ENCODE measurements around the gene MLXIP.

Gene MLXIP

GRCh38 chr12:122045262-122045661 is 33.3 kb upstream of the MLXIP start:
- Histone ChIP-seq H3K9ac (ENCODE audit: low read depth, low read length, poor library complexity, severe bottlenecking) (no peak overlapping the region), H3K27me3 (ENCODE audit: insufficient read depth, low read length, poor library complexity, severe bottlenecking) (no peaks in the 10 kb centered on the region), H2AFZ (ENCODE audit: low read length) (no peak overlapping the region), H3K36me3 (ENCODE audit: insufficient read depth, low read length) (peaks cover 55% of the 10 kb centered on the region; the same call in 1 of the 2 replicates), H3K9me2 (replicated peaks; ENCODE audit: low read depth, low read length) (no peaks in the 10 kb centered on the region), H3K4me1 (ENCODE audit: insufficient read depth, low read length, poor library complexity, severe bottlenecking) (no peaks in the 10 kb centered on the region), H3F3A (ENCODE audit: low read depth) (no peaks in the 10 kb centered on the region), H3K9me3 (ENCODE audit: insufficient read depth, low read depth, low read length) (no peaks in the 10 kb centered on the region), H3K4me3 (ENCODE audit: low read length, poor library complexity, severe bottlenecking) (no peak overlapping the region), H3K79me2 (ENCODE audit: insufficient read depth, low read length) (no peaks in the 10 kb centered on the region), H4K20me1 (ENCODE audit: insufficient read depth, low read length, poor library complexity, severe bottlenecking) (no peaks in the 10 kb centered on the region), H3K4me2 (ENCODE audit: low read depth, low read length, poor library complexity, severe bottlenecking) (no peak overlapping the region)
- no peak for TF ChIP-seq CTCF (conservative IDR thresholded peaks at IDR 0.05; ENCODE audit: low read length)
- no peak for TF ChIP-seq EZH2phosphoT487 (IDR thresholded peaks at IDR 0.05; ENCODE audit: borderline replicate concordance)

- no peaks in the 10 kb centered on the region for H3F3A ChIP-seq (ENCODE audit: low read depth)
- no peak overlapping the region for H2AFZ ChIP-seq (ENCODE audit: low read length)
- H3K4me3 ChIP-seq (ENCODE audit: low read length, poor library complexity, severe bottlenecking), result no peak overlapping the region
- H3K27me3 ChIP-seq (ENCODE audit: insufficient read depth, low read length, poor library complexity, severe bottlenecking), result no peaks in the 10 kb centered on the region
- no peaks in the 10 kb centered on the region for H3K4me1 ChIP-seq (ENCODE audit: insufficient read depth, low read length, poor library complexity, severe bottlenecking)
- no peak overlapping the region for H3K4me2 ChIP-seq (ENCODE audit: low read depth, low read length, poor library complexity, severe bottlenecking)
- H3K36me3 ChIP-seq (ENCODE audit: insufficient read depth, low read length), result peaks cover 54% of the 10 kb centered on the region; the same call in 1 of the 2 replicates
- H3K9ac ChIP-seq (ENCODE audit: low read depth, low read length, poor library complexity, severe bottlenecking), result no peak overlapping the region
- no peaks in the 10 kb centered on the region for H3K9me2 ChIP-seq (replicated peaks; ENCODE audit: low read depth, low read length)
- H3K9me3 ChIP-seq (ENCODE audit: insufficient read depth, low read depth, low read length), result no peaks in the 10 kb centered on the region
- no peaks in the 10 kb centered on the region for H4K20me1 ChIP-seq (ENCODE audit: insufficient read depth, low read length, poor library complexity, severe bottlenecking)
- no peak for TF ChIP-seq EZH2phosphoT487 (IDR thresholded peaks at IDR 0.05; ENCODE audit: borderline replicate concordance)
- TF ChIP-seq CTCF (conservative IDR thresholded peaks at IDR 0.05; ENCODE audit: low read length), result no peak
- no peaks in the 10 kb centered on the region for H3K79me2 ChIP-seq (ENCODE audit: insufficient read depth, low read length)
Observed at GRCh38 chr12:122046145-122046544, 32.4 kb upstream of the MLXIP start.

GRCh38 chr12:122048151-122048550 is 30.4 kb upstream of the MLXIP start:
- H3K36me3 ChIP-seq (ENCODE audit: insufficient read depth, low read length), result peaks cover 43% of the 10 kb centered on the region; the same call in 1 of the 2 replicates

More at GRCh38 chr12:122048151-122048550, 30.4 kb upstream of the MLXIP start:
- H4K20me1 ChIP-seq (ENCODE audit: insufficient read depth, low read length, poor library complexity, severe bottlenecking), result no peaks in the 10 kb centered on the region
- H2AFZ ChIP-seq (ENCODE audit: low read length), result no peak overlapping the region
- no peak overlapping the region for H3K9ac ChIP-seq (ENCODE audit: low read depth, low read length, poor library complexity, severe bottlenecking)
- H3K79me2 ChIP-seq (ENCODE audit: insufficient read depth, low read length), result no peaks in the 10 kb centered on the region
- no peaks in the 10 kb centered on the region for H3K27me3 ChIP-seq (ENCODE audit: insufficient read depth, low read length, poor library complexity, severe bottlenecking)
- TF ChIP-seq CTCF (conservative IDR thresholded peaks at IDR 0.05; ENCODE audit: low read length), result no peak
- no peak overlapping the region for H3K4me3 ChIP-seq (ENCODE audit: low read length, poor library complexity, severe bottlenecking)
- no peaks in the 10 kb centered on the region for H3F3A ChIP-seq (ENCODE audit: low read depth)
- no peaks in the 10 kb centered on the region for H3K9me3 ChIP-seq (ENCODE audit: insufficient read depth, low read depth, low read length)
- no peaks in the 10 kb centered on the region for H3K4me1 ChIP-seq (ENCODE audit: insufficient read depth, low read length, poor library complexity, severe bottlenecking)
- H3K9me2 ChIP-seq (replicated peaks; ENCODE audit: low read depth, low read length), result no peaks in the 10 kb centered on the region
- no peak overlapping the region for H3K4me2 ChIP-seq (ENCODE audit: low read depth, low read length, poor library complexity, severe bottlenecking)

Data from Loucy (cell line).